GM15510 (cell line): ENCODE measurements around the gene OR4D1.

Experiments used
- POLR2A ChIP-seq: IDR thresholded peaks from 3 replicates; pipeline ENCODE4 v1.6.1; 2011; ENCODE audit warnings: borderline replicate concordance; ENCODE audit not compliant: insufficient read length; ENCODE audit errors: extremely low read depth

OR4D1 gene

GRCh38 chr17:58184986-58185761 is 37.0 kb downstream of the OR4D1 start:
- no peak for TF ChIP-seq POLR2A

DNA sequence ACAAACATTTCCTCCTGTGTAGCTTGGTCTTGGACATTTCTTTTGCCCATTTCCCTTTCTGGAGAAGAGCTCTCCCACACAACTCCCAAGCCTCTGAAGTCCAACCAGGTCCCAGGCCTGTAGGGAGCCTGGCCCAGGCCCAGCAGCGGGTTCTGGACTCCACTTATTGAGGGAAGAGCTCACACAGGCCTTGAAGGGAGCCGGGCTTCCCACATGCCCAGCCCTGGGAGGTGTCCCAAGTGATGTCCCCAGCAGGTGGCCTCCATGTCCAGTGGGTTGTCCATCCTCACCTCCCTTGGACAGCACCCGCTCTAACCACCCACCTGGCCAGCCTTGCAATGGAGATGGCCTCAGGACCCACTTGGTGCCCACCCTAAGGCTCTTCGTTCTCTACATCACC is 38.4 kb downstream of the OR4D1 start:
- TF ChIP-seq POLR2A, result no peak

DNA sequence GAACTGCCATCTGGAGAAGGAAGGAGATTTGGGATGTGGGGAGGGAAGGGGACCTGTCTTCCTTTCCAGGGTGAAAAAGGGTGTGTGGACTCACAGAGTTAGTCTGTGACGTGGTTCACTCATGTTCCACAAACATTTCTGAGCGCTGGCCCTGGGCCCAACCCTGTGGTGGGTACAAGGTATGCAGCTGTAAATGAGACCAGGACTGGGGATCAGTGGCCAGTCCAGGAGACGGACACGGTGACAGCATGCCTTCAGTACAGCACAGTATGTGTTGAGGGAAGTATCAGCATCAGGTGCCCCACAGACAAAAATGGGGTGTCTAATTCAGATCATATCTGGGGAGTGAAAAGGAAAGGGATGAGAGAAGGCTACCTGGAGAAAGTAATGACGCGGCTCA is 38.9 kb downstream of the OR4D1 start:
- no peak for TF ChIP-seq POLR2A

- TF ChIP-seq POLR2A, result no peak
Measured at GRCh38 chr17:58187675-58188074, 39.5 kb downstream of the OR4D1 start.

GRCh38 chr17:58189436-58190146 is 41.4 kb downstream of the OR4D1 start:
- no peak for TF ChIP-seq POLR2A

DNA sequence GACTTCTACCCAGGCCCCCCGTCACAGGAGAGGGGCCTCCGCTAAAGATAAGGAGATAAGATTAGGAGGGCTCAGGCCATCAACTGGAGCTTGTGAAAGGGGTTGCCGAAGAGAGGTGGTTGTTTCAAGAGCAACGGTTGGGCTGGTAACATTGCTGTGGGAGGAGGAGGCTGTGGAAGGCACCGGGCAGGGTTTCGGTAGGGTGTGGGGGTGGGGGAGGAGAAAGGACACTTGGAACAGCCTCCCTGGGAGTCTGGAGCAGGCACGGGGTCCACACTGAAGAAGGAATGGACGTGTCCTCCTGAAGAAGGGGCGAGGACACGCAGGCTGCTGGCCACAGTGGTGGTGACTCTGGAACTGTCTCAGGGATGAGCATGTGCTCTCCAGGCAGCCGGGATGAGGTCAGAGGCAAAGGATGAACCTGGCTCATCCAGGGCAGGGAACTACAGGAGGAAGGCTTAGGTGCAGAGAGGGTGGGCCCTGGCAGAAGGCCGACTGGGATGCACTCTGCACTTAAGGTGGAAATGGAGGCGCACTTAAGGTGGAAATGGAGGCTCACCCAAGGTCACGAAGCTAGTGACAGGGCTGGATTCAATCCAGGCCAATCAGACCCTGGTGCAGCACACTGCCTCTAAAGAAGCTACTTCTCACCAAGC is 43.2 kb downstream of the OR4D1 start:
- TF ChIP-seq POLR2A, result no peak

- TF ChIP-seq POLR2A, result no peak
Measured at GRCh38 chr17:58192612-58193011, 44.4 kb downstream of the OR4D1 start, which contains the start of gene EPX. Gene EPX, plus strand, starts transcription at chr17:58192726. Its CDS starts 121 bp downstream, at chr17:58192847.

- TF ChIP-seq POLR2A, result no peak
Measured at GRCh38 chr17:58193641-58194255, 45.6 kb downstream of the OR4D1 start.

- TF ChIP-seq POLR2A, result no peak
Measured at GRCh38 chr17:58195518-58196123, 47.4 kb downstream of the OR4D1 start.

DNA sequence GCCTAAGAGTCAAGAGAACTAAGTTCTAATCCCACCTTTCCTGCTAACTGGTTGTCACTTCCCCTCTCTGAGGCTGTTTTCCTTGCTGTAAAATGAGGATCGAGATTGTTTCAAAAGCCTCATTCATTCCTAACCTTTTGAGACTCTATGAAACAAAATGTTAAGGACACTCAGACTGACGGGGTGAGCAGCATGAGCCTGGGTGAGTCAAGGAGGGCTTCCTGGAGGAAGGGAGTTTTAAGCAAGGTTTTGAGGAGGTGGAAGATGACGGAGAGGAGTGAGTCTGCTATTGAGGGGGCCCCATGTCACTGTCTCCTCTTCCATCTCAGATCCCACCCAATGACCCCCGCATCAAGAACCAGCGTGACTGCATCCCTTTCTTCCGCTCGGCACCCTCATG is 48.4 kb downstream of the OR4D1 start:
- no peak for TF ChIP-seq POLR2A

- TF ChIP-seq POLR2A, result no peak
Measured at GRCh38 chr17:58200024-58200633, 51.9 kb downstream of the OR4D1 start.

DNA sequence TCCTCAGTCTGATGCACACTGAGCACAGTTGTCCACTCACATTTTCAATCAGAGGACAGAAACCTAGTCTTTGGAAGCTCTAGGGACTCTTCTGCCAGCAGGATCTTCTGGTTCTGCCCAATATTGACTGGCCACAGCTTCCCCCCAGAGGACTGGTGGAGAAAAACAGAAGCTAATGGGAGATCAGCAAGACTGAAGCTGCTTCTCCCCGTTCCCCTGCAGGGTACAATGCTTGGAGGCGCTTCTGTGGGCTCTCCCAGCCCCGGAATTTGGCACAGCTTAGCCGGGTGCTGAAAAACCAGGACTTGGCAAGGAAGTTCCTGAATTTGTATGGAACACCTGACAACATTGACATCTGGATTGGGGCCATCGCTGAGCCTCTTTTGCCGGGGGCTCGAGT is 54.7 kb downstream of the OR4D1 start:
- no peak for TF ChIP-seq POLR2A

- no peak for TF ChIP-seq POLR2A
Measured at GRCh38 chr17:58204796-58205195, 56.6 kb downstream of the OR4D1 start.

GRCh38 chr17:58205936-58206335 is 57.8 kb downstream of the OR4D1 start:
- no peak for TF ChIP-seq POLR2A
